Prostate gland (tissue), 2 donors: Measurements from ENCODE around the gene BBS2.

ENCODE experiments used
- POLR2A ChIP-seq: fragments of 450-650 bp; IDR thresholded peaks from one replicate; pipeline ENCODE4 v1.6.1; 2016; ENCODE audit warnings: antibody characterized with exemption, mild to moderate bottlenecking
- POLR2AphosphoS5 ChIP-seq: sonication (generic); formaldehyde crosslinking; IDR thresholded peaks from one replicate; pipeline ENCODE4 v1.6.1; 2017; ENCODE audit warnings: antibody characterized with exemption
- TF ChIP-seq, protein P1 (sequence below), 4 experiments: fragments of 200-600 bp in 2 of 4; fragments of 450-650 bp in 2 of 4; sonication (generic) in 2 of 4; IDR thresholded peaks; 1 replicate in 3 of 4; 2 replicates in 1 of 4; pipeline ENCODE4 v1.5.1; 2016 to 2019; ENCODE audit warnings: antibody characterized with exemption in 4 of 4, mild to moderate bottlenecking in 2 of 4, moderate library complexity in 2 of 4

DNA sequence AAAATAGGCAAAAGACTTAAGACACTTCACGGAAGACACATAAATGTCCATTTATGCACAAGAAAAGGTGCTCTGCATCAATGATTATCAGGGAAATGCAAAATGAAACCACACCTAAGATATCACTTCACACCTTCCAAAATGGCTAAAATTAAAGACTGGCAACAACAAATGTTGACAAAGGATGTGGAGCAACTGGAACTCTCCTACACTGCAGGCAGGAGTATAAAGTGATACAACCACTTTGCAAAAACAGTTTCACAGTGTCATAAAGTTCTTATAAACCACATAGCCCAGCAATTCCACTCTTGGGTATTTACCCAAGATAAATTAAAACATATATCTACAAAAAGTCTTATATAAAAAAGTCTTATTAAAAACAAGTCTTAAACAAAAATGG is 7.8 kb downstream of the BBS2 start:
- TF ChIP-seq, protein P1, sequence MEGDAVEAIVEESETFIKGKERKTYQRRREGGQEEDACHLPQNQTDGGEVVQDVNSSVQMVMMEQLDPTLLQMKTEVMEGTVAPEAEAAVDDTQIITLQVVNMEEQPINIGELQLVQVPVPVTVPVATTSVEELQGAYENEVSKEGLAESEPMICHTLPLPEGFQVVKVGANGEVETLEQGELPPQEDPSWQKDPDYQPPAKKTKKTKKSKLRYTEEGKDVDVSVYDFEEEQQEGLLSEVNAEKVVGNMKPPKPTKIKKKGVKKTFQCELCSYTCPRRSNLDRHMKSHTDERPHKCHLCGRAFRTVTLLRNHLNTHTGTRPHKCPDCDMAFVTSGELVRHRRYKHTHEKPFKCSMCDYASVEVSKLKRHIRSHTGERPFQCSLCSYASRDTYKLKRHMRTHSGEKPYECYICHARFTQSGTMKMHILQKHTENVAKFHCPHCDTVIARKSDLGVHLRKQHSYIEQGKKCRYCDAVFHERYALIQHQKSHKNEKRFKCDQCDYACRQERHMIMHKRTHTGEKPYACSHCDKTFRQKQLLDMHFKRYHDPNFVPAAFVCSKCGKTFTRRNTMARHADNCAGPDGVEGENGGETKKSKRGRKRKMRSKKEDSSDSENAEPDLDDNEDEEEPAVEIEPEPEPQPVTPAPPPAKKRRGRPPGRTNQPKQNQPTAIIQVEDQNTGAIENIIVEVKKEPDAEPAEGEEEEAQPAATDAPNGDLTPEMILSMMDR (IDR thresholded peaks at IDR 0.05), result no peak
- TF ChIP-seq POLR2A (no peak), POLR2AphosphoS5 (no peak)
